Measurements from ENCODE around the gene DMAC1.

The DMAC1 gene, protein sequence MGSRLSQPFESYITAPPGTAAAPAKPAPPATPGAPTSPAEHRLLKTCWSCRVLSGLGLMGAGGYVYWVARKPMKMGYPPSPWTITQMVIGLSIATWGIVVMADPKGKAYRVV

GRCh38 chr9:7799234-7799943 is at the start of gene DMAC1:
Gene DMAC1, minus strand, starts transcription at chr9:7799778. Its CDS starts 44 bp downstream, at chr9:7799734.
- DNase-seq: peak; percentile 82

DNA sequence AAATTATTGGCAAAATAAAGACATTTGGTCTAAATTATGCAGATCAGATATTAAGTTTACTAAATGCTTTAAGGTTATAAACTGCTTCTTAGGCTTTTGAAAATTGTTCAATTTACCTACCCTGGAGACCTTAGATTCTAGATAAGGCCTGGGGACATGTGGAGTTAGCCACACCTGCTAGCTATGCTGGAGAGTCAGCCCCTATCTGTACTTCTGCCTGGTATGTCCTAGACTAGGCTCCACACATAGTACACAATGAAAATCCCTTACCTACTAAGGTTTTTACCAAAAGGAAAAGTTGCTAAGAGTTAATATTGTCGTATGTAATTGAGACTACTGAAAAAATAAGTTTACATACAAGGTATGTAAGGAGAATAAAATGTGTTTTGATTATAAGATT is 49.8 kb upstream of the DMAC1 start:
- DNase-seq: no peak

- DNase-seq: no peak
These were observed 48.9 kb upstream of the DMAC1 start for GRCh38 chr9:7848498-7848897.

GRCh38 chr9:7844242-7844641 is 44.7 kb upstream of the DMAC1 start:
- peak; percentile 44 for DNase-seq

GRCh38 chr9:7841831-7842230 is 42.3 kb upstream of the DMAC1 start:
- DNase-seq: no peak

GRCh38 chr9:7834531-7834930 is 35.0 kb upstream of the DMAC1 start:
- DNase-seq: no peak

DNA sequence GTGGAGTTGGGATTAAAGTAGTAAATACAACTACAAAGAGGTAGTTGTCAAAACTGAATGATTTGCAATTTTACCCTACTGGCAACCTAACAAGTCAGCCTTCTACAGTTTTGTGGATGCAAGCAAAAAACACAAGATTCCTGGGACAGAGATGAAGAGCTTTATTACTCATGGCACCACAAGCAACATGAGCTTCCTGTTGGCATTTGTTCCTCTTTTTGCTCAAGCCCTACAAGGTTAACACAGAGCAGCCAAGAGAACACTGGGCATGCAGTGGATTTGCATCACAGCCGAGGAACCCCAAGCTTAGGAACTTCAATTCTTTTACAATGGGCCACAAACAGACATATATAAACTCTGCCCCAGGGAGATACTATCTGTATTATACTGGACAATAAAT is 28.8 kb upstream of the DMAC1 start:
- DNase-seq: no peak

- no peak for DNase-seq
These were observed 28.2 kb upstream of the DMAC1 start for GRCh38 chr9:7827792-7828191.

DNA sequence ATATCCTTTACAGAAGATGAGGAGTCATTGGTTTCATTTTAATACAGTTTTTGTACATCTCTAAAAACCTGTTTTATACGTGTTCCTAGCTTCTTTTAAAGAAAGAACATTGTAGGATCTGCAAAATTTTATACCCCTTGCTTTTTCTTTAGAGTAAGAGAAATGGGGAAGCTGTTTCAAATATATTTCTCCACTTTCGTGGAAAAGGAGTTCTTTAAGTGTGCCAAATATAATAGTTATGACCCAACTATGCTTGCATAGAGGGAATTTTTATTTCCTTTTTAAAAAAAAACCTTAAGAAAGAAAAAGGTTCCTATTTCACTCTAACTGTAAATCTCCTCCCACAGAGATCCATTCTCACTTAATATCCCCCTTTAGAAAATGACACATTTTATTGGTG is 27.5 kb upstream of the DMAC1 start:
- DNase-seq: no peak

DNA sequence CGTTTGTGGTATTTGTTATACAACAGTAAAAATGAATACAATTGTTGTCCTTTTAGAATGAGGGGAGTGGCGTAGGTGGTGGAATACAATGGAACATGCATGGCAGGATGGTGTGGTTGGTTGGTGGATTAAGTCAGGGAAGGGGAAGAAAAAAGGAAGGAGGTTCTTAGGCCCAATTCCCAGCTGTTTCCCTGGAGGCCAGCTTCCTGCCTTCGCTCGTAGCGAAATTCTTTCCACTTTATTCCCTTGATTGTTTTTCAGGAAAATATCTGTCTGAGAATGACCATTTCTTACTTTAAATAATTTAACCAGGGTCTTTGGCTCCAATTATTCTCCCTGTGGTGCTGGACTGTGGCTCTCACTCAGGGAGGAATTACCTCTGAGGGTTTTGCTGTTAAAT is 24.1 kb upstream of the DMAC1 start:
- no peak for DNase-seq

- DNase-seq: no peak
These were observed 20.4 kb upstream of the DMAC1 start for GRCh38 chr9:7819984-7820383.

DNA sequence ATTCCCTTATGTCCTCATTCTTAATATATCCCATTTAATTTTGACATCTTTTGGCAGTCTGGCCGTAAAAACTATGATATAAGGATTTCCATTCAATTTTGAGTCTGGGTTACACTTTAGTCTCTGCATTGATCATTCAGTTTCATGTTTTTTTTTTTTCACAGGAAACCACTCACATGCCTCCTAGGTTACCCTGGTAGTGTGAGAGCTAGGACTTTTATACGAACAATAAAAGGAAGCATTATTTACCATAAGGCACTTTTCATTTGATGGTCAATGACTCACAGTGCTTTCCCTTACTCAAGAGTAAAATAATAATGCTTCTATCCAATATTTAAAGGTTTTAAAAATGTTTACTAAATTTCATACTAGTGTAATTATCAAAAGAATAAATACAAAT is 16.4 kb upstream of the DMAC1 start:
- DNase-seq: no peak

- no peak for DNase-seq
These were observed 13.5 kb upstream of the DMAC1 start for GRCh38 chr9:7813030-7813429.

DNA sequence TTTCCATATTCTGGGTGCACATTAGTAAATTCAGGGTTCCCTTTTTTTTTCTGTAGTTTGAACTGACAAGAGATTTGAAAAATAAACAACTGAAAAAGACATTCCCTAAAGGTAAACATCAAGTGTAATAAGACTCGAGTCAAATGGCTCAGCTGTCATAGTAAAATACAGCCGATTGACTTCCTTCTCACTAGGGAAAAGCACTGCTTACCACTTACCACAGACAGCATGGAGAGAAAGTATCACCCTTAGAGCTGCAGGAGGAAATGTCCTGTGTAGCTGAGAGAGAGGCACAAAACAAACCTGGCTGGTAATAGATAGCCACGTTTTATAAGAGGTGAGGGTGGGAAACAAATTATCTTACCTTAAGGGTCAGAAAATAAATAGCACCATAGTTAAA is 12.1 kb upstream of the DMAC1 start:
- DNase-seq: no peak

GRCh38 chr9:7802666-7803065 is 3.1 kb upstream of the DMAC1 start:
- DNase-seq: no peak

DNA sequence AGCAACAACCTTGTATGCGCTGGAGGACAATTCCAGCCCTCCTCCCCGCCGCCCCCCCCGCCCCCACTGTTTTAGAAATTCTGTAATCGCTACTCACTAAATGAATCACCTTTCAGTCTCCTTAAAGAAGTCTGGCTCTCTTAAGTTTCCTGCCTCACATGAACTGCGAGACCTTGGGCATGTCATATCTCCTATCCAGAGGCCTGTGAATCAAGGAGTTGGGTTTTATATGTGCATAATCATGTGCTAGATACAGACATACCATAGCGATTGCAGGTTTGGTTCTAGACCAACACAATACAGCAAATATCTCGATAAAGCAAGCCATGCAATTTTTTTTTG is 337 bp upstream of the DMAC1 start:
- DNase-seq: no peak

GRCh38 chr9:7794196-7794595 is 5.4 kb downstream of the DMAC1 start:
- no peak for DNase-seq

DNA sequence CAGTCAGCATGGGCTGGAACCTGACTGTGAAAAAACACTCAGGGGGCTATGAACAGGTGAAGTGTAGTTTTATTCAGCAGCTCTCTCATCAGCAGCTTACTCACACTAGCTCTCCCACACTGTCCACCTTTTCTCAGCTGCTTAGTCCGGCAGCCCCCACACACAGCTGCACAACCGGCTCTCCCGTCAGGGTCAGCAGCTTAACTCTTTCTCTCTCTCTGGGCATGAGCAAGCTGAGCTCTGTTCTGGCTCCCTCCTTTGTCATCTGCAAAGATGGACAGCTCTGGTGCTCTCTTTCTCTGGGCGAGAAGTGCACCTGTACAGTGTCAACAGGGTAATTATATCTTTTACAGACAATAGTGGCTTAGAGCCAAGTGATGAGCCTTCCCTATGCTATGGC is 8.2 kb downstream of the DMAC1 start:
- DNase-seq: no peak

- no peak for DNase-seq
These were observed 8.8 kb downstream of the DMAC1 start for GRCh38 chr9:7790819-7791182.

GRCh38 chr9:7790022-7790818 is 9.4 kb downstream of the DMAC1 start:
- no peak for DNase-seq

DNA sequence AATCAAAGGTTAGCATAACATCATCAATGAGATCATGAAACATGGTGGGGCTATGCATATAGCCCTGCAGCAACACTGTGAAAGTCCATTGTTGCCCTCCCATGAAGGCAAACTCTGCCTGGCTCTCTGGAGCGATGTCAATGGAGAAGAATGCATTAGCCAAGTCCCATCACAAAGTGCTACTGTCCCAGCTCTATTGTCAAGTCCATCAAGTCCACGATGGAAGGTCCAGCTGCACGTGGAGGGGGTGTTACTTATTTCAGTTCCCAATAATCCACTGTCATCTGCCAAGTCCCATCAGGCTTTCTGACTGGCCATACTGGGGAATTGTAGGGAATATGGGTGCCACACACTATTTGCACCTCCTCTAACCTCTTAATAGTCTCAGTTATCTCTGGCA is 10.8 kb downstream of the DMAC1 start:
- no peak for DNase-seq

- no peak for DNase-seq
These were observed 13.8 kb downstream of the DMAC1 start for GRCh38 chr9:7785813-7786212.

GRCh38 chr9:7784472-7784871 is 15.1 kb downstream of the DMAC1 start:
- DNase-seq: peak; percentile 24

DNA sequence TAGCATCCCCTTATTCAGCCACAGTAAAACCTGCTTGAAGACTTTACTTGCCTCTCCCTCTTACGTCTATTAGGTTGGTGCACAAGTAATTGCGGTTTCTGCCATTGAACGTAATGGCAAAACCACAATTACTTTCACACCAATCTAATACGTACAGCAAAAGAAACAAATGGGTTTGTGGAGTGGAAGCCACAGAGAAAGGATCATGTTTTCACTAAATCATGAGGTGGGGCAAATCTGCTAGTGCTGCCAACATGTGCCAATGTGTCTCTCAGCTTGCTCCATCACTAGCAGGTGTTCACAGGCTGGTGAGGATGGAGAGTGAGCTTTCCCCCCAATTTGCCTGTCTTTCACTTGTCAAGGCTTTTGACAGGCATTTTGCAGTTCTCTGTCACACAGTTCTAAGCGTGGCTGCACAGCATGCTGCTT is 15.9 kb downstream of the DMAC1 start:
- no peak for DNase-seq

All from CD4-positive, alpha-beta T cell treated with Interleukin-10 for 1 hour (primary cell).